GM21526 (cell line): ENCODE measurements around the gene CLMN.
"Not testable (repeated sequence)": the region's sequence is repeated elsewhere in the genome, so short reads cannot be mapped to it uniquely, and the experiment has no call there.

Source experiments
- ATAC-seq: cut with Tn5 transposase; IDR thresholded peaks from one replicate; pipeline ENCODE4 v1.9.1; 2021; ENCODE audit warnings: moderate library complexity; ENCODE audit not compliant: unreplicated experiment, low FRiP score

The CLMN gene

GRCh38 chr14:95290021-95290420 is 29.7 kb downstream of the CLMN start:
- no peak for ATAC-seq

DNA sequence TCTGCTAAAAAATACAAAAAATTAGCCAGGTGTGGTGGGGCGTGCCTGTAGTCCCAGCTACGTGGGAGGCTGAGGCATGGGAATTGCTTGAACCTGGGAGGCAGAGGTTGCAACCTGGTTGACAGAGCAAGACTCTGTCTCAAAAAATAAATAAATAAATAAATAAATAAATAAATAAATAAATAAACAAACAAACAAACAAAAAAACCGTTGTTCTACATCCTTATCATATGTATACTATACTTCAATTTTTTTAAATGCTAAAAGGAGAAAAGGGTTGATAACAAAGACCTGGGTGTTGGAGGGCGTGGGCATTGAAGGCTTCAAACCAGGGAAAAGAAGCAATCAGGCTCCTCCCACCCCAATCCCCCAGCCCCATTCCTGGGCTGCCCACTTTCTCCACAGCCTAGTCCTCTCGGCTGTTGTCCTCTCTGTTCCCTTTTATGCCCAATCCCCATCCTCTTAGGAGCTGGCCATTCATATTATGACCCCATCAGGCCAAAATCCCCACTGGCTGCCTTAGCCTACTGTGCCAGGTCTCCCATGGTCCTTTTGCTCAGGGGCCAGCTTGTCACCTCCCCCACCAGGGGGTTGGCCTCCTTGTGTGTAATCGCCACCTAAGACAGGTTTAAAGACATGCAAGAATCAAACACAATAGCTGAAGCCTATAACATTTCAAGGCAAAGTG is 30.2 kb downstream of the CLMN start:
- no peak for ATAC-seq

DNA sequence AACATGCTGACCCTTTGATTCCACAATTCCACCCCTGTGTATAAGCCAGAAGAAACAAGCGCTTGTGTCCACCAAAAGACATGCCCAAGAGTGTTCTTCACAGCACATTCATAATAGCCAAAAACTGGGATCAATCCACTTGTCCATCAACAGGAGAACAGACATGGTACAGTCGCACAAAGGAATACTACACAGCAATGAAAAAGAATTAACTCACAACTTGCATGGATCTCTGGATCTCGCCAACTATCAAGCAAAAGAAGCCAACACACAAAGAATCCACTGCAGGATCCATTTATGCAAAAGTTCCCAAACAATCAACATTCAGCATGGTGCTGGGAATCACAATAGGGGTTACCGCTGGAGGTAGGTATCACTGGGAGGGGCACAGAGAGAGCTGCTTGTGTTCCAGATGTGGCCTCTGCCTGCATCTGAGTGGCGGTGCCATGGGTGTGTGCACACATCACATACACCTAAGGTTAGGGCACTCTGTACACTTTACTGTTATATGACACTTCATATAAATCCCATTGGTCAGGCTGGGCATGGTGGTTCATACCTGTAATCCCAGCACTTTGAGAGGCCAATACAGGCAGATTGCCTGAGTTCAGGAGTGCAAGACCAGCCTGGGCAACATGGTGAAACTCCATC is 30.9 kb downstream of the CLMN start:
- ATAC-seq: no peak

GRCh38 chr14:95287176-95287754 is 32.4 kb downstream of the CLMN start:
- no peak for ATAC-seq

GRCh38 chr14:95286645-95287044 is 33.1 kb downstream of the CLMN start:
- ATAC-seq: no peak

- no peak for ATAC-seq
Measured at GRCh38 chr14:95285566-95285965, 34.1 kb downstream of the CLMN start.

DNA sequence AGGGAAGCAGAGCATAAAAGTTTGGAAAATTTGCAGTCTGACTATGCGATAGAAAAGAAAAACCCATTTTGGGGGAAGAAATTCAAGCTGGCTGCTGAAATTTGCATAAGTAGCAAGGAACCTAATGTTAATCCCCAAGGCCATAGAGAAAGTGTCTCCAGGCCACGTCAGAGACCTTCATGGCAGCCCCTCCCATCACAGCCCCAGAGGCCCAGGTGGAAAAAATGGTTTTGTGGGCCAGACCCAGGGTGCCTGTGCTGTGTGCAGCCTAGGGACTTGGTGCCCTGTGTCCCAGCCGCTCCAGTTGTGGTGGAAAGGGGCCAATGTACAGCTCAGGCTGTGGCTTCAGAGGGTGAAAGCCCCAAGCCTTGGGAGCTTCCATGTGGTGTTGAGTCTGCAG is 35.9 kb downstream of the CLMN start:
- not testable (repeated sequence) for ATAC-seq

GRCh38 chr14:95282986-95283380 is 36.7 kb downstream of the CLMN start:
- not testable (repeated sequence) for ATAC-seq

- ATAC-seq: no peak
Measured at GRCh38 chr14:95282354-95282985, 37.2 kb downstream of the CLMN start.

DNA sequence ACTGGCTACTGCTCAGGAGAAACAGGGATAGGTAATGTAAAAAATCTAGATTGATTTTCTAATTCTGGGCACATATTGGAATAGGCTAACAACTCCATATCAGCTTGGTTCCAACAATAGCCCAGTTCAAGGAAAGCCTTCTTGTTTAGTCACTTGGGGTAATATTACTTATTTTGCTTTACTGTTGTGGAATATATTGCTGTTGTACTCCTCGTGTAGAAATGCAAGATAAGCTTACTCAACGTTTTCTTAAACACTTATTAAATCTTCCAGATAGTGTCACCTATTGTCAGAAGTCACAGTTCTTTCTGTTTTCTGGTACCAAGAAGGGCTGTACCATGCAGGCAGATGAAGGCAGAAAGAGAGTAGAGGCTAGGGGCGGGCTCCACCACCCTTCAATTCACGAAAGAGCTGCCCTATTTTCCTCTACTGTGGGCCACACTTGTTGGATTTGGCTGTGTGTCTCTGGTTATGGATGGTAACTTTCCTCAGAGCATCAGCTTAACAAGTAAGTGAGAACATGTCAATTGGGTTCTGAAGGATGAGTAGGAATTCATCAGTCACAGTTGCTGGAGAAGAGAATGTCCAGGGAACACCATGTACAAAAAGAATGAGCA is 38.0 kb downstream of the CLMN start:
- no peak for ATAC-seq

DNA sequence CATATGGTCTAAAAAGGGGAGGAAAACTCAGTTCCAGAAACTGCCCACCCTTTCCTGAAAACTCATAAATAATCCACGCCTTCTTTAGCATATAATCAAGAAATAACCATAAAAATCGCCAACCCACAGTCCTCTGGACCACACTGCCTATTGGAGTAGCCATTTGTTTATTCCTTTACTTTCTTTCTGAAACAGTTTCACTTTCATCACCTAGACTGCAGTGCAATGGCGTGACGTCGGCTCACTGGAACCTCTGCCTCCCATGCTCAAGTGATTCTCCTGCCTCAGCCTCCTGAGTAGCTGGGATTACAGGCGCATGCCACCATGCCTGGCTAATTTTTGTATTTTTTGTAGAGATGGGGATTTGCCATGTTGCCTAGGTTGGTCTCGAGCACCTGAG is 44.2 kb downstream of the CLMN start:
- ATAC-seq: no peak

GRCh38 chr14:95274874-95275273 is 44.8 kb downstream of the CLMN start:
- ATAC-seq: no peak

DNA sequence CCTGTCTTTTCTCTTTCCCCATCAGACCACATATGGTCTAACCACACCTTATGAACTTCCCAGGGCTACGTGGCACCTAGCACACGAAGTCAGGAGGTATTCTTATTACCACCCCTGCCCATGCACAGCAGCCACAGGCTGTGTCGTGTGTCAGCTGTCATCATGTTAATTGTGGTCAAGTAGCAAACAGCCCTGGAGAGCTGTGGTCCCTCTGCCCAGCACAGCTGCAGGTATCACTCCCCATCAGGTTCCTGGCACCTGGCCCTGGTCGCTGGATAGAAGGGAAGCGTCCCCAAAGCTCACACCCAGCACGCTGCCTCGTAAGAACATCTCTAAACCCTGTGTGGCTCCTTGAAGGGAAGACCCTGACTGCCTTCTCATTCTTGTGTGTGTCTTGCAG is 45.4 kb downstream of the CLMN start:
- ATAC-seq: no peak

DNA sequence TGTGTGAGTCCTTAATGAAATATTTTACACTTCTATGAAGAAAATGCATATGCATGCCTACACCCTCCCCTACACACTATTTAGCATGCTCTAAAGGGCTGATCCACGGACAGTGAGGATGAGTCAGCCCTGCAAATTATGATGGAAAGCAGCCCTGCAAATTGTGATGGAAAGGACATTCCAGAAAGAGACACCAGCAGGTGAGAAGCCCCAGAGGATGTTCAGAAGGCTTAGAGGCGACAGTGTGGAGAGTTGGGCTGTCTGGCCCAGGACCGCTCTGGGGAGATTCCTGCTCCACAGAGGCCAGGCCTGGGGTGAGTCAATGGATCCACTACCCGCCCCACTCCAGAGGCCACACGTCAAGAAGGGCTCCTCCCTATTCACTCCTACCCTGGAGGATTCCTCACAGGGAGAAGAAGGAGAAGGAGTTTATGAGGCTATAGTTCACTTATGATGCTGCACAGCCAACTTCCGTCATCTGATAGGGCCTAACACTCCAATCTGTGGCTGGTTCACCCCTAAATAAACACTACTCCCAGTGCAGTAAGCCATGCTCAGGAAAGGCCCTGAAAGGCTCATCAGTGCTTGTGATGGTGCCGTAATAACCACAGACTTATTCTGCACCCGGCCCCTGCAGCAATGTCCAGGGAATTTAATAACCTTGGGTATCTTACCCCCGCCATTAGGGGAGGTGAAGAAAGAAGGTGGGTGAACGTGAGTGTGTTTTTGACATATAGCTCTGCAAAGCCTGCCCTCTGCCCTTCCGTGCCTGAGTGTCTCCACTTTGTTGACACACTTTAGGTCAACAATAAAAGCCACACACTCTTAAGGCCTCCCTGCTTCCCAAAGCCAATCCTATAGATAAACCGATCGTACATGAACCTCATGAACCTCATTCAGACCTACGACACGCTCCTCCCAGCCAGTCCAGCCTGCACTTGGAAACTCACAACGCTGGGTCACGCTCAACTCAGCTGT is 46.4 kb downstream of the CLMN start:
- ATAC-seq: no peak

- no peak for ATAC-seq
Measured at GRCh38 chr14:95272057-95272456, 47.7 kb downstream of the CLMN start.

DNA sequence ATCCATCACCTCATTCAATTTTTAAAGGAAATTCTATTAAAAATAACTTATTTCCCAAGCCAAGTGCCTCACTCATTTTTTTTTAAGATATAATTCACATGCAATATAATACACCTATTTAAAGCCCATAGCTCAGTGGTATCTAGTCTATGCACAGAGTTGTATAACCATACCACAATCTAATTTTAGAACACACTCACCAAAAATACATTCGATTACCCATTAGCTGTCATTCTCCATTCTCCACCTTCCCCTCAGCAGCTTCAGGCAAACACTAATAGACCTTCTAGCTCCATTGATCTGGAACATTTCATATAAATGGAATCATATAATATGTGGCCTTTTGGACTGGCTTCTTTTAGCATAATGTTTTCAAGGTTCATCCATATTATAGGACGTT is 49.5 kb downstream of the CLMN start:
- no peak for ATAC-seq

DNA sequence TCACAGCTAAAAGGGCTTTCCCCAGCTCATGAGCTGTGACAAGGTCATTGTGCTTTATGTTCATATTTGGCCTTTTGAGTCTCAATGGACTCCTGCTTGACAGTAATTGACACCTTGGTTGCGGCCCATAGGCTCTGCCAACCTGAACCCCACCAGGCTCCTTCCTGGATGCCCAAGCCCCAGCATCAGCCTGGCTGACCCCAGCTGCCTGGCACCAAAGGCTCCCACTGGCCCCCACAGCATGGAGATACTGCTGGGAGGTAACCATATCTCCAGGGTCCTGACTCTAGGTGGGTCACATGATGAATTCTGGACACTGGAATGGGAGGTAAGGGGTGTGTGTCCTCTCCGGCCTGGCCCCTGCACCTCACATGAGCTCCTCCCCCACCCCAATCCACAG is 50.2 kb downstream of the CLMN start:
- ATAC-seq: no peak

- ATAC-seq: no peak
Measured at GRCh38 chr14:95268350-95268749, 51.4 kb downstream of the CLMN start.

- ATAC-seq: no peak
Measured at GRCh38 chr14:95267306-95267705, 52.4 kb downstream of the CLMN start.
